Occipital lobe (tissue), 2 donors: ENCODE results near the gene LSR. TPM values are rescaled to one million over a fixed set of nuclear protein-coding genes. Genes with fewer than 3 reads are reported as not detected.
"Not testable (repeated sequence)": the region's sequence is repeated elsewhere in the genome, so short reads cannot be mapped to it uniquely, and the experiment has no call there.

Experiments
- DNase-seq: peaks from one replicate; lab custom pipeline; 2025; lab: John Stamatoyannopoulos, UW
- total RNA-seq: library from RNA; depleted of rRNA; stranded (reverse); fragments of >200 nt; gene quantifications from one replicate; pipeline ENCODE4 v1.2.3, GENCODE V29; 2014

The LSR gene
- total RNA-seq, 1 donor from 2014 or later = 3.1 TPM

DNA sequence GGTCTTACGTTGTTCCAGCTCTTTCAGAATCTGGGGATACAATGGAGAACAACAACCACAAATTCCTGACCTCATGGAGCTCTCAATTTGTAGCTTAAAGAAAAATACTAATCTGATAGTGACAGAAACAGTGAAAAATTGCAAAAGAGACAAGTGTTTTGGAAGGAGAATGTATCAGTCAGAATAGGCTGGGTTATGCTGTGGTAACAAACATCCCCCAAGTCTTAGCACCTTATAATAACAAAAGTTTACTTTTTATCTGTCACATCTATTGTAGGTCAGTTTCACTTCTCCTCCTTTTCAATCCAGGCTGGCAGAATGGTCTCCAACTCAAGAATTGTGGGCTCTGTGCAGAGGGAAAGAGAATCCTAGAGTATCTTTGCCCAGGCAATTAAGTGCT is 29.8 kb upstream of the LSR start:
- DNase-seq = no peak

DNA sequence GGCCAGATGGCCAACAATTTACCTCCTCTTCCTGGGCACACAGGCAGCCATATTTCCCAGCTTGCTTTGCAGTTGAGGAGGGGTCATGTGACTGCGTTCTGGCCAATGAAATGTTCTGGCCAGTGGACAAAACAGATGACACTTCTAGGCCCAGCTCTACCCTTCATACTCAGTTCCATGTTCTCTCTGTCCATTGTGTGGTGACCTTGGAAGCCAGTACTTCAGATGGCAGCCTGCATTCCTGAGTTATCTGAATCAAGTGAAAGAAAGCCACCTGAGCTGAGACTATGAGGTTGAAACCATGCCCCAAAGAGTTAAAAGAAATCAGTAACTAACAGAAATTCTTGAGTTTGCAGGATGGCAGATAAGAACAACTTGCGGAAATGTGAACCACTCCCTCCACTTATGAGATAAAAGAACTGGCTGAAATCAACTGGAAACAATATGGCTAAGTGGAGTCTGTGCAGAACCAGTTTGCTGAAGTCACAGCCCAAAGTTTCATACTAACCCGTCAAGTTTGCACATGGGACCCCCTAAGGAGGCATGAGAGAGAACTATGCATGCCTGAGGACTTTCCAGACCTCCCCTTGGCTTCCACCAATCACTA is 28.4 kb upstream of the LSR start:
- DNase-seq = no peak

DNA sequence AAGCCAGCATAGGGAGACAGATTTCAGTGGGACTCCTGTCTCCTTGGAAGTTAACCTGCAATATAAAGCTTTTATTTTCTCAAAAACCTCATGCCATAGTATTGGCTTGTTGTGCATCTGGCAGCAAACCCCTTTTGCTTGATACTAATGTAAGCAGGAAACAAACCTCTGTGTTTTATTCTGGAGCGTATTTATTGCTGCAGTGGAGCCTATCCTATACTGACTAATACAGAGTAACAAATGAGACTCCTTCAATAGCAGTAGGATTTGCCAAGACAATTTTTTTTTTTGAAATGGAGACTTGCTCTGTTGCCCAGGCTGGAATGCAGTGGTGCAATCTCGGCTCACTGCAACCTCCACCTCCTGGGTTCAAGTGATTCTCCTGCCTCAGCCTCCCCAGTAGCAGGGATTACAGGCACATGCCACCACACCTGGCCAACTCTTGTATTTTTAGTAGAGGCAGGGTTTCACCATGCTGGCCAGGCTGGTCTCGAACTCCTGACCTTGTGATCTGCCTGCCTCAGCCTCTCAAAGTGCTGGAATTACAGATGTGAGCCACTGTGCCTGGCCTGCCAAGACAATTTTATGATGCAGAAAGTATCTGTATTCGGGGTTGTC is 27.7 kb upstream of the LSR start:
- DNase-seq = not testable (repeated sequence)

DNA sequence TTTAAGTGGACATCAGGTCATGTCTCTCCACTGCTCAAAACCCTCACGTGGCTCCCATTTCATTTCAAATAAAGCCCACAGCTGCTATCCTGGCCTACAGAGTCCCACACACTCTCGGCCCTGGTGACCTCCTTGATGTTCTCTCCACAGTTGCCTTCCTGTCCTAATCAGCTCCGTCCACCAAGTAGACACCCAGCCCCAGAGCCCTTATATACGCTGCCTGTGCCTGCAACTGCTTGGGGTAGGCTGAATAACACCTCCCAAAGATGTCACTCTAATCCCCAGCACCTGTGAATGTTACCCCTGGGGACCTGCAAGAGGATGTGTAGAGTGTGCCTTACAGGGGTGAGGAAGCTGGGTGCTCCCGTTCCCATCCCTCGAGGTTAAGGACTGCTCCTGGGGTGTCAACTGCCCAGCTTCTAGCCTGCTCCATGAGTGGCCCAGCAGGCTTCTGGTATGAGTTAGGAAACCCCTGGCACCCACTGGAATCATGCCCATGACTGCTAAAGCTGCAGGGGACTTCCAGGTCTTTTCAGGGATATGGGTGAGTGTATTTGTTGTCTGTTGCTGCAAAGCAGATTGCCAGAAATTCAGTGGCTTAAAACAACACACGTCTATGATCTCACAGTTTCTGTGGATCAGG is 26.3 kb upstream of the LSR start:
- no peak for DNase-seq

DNA sequence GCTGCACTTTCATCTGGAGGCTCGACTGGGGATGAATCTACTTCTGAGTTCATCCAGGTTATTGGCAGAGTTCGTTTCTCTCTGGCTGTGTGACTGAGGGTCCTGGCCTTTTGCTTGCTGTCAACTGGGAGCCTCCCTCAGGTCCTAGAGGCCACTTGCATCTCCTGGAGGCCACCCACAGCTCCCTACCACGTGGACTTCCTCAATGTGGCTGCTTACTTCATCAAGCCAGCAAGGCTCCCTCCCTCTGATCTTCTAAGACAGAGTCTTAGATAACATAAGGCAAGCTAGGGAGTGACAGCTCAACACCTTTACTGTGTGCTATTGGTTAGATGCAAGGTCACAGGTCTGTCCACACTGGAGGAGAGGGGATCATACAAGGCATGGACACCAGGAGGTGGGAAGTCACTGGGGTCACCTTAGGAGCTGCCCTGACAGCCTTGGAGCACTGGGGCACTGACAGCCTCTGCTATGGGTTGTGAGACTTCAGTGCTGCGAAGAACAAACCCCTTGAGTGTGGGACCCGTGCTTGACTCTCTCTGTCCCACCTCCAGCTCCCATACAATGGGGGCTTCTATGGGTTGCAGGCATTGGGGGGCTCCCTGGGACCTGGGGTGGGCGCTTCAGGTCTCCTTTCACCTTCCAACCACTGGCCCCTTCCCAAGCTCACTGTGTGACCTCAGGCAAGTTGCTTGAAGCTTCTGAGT is 25.6 kb upstream of the LSR start:
- DNase-seq = no peak

DNA sequence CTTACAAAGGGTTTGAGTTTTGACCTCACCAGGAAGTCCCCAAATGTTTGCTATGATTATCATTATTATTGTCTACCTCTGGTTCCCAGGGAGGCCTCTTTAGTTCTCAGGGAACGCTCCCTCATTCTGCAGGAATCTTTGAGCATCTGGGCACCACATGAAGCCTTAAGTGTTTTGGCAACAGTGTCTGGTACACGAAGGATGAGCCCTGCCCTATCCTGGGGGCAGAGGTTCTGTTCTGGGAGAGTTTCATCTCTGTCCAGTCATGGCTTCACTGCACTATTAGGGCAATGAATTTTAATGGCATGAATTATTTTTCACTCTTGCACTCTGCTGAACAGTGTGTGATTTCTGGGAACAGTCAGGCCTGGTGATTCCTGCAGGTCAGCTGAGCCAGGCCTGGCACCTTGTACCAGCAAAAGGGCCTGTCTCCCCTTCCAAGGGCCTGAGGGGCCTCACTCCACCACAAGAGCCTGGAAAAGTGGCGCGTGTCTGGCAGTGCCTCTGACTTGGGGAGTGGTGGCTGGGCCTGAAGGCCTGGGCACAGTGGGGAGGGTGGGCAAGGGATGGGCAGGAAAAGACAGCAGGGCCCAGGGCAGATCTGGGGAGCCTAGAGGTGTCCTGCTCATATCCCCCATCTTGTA is 24.8 kb upstream of the LSR start:
- no peak for DNase-seq

DNA sequence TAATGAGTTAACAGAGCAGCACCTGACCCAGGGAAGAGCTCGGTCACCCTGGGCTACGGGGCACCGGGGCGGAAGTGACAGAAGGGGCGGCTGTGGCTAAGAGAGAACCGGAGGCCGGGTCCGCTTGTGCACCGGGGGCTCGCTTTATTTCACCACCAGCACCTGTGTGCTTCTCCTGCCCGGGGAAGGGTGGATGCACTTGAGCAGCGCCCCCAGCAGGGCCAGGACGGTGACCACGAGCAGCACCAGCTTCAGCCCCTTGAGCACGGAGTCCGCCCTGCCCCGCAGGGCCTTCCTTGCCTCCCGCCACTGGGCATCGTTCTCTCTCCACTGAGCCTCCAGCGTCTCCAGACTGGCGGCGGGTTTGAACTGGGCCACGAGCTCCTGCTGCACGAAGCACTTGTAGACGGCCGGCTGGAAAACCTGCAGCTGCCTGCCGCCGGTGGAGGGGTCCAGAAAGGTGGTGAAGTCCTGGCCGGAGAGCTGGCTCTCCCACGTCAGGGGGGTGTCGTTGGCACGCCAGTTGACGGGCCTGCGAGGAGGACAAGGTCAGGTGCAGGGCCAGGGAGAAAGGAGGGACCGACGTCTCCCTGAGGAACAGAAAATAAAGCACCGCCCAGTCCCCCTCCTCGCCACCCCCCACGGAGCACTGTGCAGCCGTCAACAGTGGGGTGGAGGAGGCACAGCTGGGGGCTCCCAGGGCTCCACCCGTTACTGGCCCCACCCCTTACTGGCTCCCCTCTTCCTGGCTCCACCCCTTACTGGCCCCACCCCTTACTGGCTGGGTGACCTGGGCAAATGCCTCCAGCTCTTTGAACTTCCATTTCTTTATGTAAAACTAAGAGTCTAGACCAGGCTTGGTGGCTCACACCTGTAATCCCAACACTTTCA is 23.9 kb upstream of the LSR start:
- DNase-seq = no peak

DNA sequence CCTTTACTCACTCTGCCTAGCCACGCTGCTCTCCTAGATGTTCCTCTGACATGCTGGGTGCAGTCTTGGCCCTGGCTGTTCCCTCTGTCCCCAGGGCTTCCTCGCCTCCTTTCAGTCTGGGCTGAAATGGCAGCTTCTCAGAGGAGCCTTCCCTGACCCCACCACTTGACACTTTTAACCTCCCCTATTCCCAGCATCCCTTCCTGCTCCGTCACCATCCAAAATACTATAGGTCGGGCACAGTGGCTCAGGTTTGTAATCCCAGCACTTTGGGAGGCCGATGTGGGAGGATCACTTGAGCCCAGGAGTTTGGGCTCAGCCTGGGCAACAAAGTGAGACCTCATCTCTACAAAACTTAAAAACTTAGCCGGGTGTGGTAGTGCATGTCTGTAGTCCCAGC is 22.9 kb upstream of the LSR start:
- no peak for DNase-seq

DNA sequence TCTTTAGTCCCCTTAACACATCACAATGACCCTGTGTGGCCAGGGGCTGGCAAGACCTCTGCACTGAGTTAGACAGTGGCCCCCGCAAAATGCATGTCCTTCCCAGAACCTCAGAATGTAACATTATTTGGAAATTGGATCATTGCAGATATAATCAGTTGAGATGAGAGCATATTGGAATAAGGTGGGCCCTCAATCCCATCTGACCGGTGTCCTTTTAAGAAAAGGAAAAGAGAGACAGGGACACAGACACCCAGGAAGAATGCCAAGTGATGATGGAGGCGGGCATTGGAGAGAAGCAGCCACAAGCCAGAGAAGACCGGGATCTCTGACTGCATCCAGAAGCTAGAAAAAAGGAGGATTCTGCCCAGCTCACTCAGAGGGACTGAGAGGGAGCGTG is 22.1 kb upstream of the LSR start:
- DNase-seq = no peak

DNA sequence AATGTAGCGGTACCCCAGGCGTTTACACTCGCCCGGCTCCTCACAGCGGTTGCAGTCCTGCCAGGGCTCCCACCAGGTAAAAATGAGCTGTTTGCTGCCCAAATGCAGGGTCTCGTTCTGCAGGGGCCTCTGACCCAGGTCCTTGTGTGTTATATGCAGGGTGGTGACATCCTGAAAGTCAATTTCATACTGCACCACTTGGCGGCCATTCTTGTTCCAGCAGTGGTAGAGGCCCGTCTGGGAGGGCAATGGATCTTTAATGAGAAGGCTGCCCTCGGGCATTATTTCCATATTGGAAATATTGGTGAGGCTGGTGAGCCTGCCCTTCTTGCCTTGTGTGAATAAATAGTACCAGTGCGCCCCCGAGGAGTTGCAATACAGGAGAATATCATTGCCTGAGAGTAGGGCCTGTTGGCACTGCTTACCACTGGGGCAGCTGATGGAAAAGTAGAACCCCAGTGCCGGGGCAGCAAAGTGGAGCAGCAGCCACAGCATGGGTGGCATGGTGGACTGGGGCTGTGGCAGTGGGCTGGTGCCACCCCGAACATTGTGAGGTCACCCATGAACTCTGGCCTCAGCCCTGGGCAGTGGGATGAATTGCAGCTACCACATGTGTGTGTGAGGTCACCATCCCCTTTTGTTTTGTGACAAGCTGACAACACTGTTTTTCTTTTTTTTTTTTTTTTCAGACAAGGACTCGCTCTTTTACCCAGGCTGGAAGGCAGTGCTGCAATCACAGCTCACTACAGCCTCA is 20.4 kb upstream of the LSR start, which contains the start of gene FAM187B:
TSS of gene FAM187B (minus strand) at position 563 of the 754 bp plus-strand sequence. CDS start at position 504, 59 bp downstream.
- DNase-seq = no peak

DNA sequence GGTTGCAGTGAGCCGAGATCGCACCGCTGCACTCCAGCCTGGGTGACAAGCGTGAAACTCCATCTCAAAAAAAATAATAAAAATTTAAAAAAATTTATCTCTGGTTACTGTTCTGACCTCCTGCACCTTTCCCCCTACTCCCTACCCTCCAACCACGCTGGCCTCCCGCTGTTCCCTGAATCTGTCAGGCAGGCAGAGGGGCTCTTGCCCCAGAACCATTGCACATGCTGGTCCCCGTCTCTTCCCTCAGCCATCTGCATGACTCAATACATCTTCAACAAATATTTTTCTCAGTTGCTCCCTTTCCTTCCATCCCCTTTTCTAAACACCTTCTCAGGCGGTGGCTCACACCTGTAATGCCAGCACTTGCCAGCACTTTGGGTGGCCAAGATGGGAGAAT is 19.2 kb upstream of the LSR start:
- no peak for DNase-seq

DNA sequence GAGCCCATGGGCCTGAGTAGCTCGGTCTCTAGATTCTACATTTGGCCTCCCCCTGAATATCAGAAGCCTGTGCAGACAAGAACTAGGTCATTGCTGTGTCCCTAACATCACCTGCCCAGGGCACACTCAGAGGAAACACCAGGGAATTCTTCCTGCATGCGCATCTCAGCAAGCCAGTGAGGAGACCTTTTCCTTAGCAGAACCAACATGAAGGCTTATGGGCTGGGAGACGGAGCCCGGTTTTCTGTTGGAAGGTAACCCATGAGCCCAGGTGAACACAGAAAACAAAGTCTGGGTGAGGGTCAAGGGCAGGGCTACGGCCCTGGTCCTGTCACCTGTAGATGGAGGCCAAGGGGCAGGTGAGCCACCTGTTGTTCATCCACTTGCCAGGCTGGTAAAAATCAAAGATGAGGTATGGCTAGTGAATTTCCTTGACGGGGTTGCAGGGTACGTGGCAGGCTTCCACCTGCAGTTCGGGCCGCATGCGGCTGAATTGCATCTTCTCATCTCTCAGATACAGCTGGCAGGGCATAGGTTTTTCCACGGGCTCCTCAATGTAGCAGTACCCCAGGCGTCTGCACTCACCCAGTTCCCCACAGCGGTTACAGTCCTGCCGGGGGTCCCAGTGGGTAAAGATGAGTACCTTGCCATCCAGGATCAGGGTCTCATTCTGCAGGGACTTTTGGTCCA is 16.7 kb upstream of the LSR start:
- no peak for DNase-seq

DNA sequence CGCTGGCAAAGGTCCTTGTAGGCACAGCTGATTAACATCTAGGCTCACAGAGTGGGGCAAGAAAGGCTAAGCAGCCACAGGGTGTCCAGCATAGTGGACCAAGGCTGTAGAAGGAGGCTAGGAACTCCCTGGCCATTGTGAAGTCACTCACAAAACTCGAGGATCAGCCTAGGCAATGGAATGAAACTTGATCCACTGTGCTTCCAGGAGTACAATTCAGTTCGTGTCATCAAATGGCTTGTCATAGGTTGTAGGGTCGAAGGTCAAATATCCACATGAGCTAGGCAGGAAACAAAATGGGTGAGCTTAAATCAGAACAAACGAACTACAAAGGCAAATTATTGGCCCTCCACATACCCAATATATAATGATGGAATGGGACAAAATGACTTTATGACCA is 15.9 kb upstream of the LSR start:
- DNase-seq = no peak

DNA sequence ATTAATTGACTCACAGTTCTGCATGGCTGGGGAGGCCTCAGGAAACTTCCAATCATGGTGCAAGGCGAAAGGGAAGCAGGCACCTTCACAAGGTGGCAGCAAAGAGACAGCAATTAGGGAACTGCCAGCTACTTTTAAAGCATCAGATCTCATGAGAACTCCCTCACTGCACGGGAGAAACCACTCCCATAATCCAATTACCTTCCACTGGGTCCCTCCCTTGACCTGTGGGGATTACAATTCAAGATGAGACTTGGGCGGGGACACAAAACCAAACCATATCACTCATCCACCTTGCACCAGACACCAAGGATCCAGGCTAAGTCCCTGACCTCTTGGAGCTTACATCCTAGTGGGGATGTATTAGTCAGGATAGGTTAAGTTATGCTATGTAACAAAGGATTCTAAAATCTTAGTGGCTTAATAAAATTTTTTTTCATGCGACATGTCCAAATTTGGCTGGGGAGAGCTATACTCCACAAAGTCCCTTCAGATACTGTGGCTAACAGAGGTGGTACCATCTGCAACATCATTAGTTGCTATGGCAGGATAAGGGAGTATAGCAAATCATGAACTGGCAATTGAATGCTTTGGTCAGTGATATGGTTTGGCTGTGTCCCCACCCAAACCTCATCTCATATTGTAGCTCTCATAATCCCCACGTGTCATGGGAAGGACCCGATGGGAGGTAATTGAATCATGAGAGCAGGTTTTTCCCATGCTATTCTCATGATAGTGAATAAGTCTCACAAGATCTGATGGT is 12.0 kb upstream of the LSR start:
- no peak for DNase-seq

DNA sequence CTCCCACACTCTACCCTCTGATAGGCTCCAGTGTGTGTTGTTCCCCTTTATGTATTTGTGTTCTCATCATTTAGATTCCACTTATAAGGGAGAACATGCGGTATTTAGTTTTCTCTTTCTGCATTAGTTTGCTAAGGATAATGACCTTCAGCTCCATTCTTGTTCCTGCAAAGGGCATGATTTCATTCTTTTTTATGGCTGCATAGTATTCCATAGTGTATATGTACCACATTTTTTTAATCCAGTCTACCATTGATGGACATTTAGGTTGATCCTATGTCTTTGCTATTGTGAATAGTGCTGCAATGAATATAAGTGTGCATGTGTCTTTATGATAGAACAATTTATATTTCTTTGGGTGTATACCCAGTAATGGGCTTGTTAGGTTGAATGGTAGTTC is 9.2 kb upstream of the LSR start:
- not testable (repeated sequence) for DNase-seq

DNA sequence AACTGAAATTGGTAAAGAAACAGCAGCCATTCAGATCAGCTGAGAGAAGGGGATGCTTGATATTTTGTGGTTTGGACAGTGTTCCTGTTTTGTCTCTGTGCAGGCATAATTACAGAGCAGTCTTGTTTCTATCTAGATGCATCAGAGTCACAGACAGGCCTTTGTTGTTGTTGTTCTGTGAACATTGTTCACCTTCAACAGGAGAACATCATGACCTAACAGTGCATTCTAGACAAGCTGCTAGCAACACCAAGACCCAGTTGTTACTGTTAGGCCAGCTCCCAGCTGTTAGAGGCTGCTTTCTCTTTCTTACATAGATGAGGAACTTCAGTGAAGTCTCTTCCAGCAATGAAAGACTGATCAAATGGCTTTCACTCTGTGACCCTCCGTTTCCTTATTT is 8.5 kb upstream of the LSR start:
- DNase-seq = no peak

DNA sequence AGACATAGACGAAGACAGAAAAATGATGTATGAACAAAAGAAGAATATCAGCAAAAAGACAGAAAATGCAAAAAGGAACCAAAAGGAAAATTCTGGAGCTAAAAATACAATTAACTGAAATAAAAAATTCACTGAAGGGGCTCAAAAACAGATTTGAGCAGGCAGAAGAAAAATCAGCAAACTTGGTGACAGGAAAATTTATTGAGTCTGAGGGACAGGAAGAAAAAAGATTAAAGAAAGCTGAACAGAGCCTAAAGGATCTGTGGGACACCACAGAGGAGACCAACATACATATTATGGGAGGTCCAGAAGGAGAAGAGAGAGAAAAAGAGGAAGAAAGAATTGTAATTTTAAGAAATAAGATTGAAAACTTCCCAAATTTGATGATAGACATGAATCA is 7.4 kb upstream of the LSR start:
- DNase-seq = no peak

DNA sequence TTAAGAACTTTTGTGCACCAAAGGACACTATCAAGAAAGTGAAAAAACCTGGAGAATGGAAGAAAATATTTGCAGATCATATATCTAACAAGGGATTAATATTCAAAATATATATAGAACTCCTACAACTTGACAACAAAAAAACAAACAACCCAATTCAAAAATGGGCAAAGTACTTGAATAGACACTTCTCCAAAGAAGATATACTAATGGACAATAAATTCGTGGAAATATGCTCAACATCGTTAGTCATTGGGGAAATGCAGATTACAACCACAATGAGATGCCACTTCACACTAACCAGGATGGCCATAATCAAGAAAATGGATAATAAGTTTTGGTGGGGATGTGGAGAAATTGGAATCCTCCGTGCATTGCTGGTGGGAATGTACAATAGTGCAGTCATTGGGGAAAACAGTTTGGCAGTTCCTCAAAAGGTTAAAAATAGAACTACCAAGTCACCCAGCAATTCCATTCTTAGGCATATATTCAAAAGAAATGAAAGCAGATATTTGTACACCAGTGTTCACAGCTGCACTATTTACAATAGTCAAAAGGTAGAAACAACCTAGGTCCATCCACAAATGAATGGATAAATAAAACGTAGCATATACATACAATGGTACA is 2.2 kb upstream of the LSR start:
- no peak for DNase-seq
